Keratinocyte (primary cell): ENCODE measurements around the gene RBM10. TPM values are rescaled to one million over a fixed set of nuclear protein-coding genes. Genes with fewer than 3 reads are reported as not detected.

Experiments
- DNase-seq: peaks from one replicate; pipeline ENCODE4 v3.0.0-alpha.2; 2011; ENCODE audit warnings: low read depth, missing footprints, low spot score
- FAIRE-seq: peaks from 2 replicates; lab custom pipeline; 2011; peaks lifted over from hg19 to GRCh38; lab: Jason Lieb, UNC
- H2AFZ ChIP-seq: 2 replicates; pipeline ENCODE4 v1.6.0; 2012; ENCODE audit warnings: low read length, control low read depth, inconsistent platforms; ENCODE audit not compliant: control insufficient read depth
- H3K27ac ChIP-seq: 2 replicates; pipeline ENCODE4 v1.5.1; 2011; ENCODE audit warnings: low read length; ENCODE audit not compliant: control insufficient read depth, insufficient read depth
- H3K27me3 ChIP-seq: 3 replicates; pipeline ENCODE4 v1.6.0; 2011; ENCODE audit warnings: low read length; ENCODE audit not compliant: control insufficient read depth, insufficient read depth; ENCODE audit errors: extremely low read depth
- H3K36me3 ChIP-seq, 2 experiments: 2 replicates in 1 of 2; 3 replicates in 1 of 2; pipeline ENCODE4 v1.5.1; 2011; ENCODE audit warnings: low read length in 2 of 2, mild to moderate bottlenecking in 1 of 2; ENCODE audit not compliant: control insufficient read depth in 2 of 2, insufficient read depth in 2 of 2; ENCODE audit errors: extremely low read depth in 1 of 2
- H3K4me1 ChIP-seq: 3 replicates; pipeline ENCODE4 v1.5.1; 2011; ENCODE audit warnings: low read length; ENCODE audit not compliant: control insufficient read depth, insufficient read depth; ENCODE audit errors: extremely low read depth
- H3K4me2 ChIP-seq: 3 replicates; pipeline ENCODE4 v1.6.0; 2011; ENCODE audit warnings: low read depth, low read length; ENCODE audit not compliant: control insufficient read depth, insufficient read depth; ENCODE audit errors: extremely low read depth
- H3K4me3 ChIP-seq, 3 experiments: fragments of 200-600 bp in 1 of 3; sonication (generic) in 1 of 3; 2 replicates in 2 of 3; 3 replicates in 1 of 3; pipeline ENCODE4 v1.5.1; 2011 to 2016; ENCODE audit warnings: low read length in 3 of 3, mild to moderate bottlenecking in 3 of 3, control low read depth in 2 of 3, inconsistent platforms in 1 of 3, low read depth in 1 of 3, mixed read lengths in 1 of 3, mixed run types in 1 of 3, moderate library complexity in 1 of 3; ENCODE audit not compliant: control insufficient read depth in 2 of 3, insufficient read depth in 2 of 3; ENCODE audit errors: extremely low read depth in 1 of 3
- H3K79me2 ChIP-seq: 2 replicates; pipeline ENCODE4 v1.6.0; 2012; ENCODE audit warnings: low read length; ENCODE audit not compliant: control insufficient read depth, insufficient read depth
- H3K9ac ChIP-seq: 3 replicates; pipeline ENCODE4 v1.6.0; 2011; ENCODE audit warnings: low read length; ENCODE audit not compliant: control insufficient read depth, insufficient read depth; ENCODE audit errors: extremely low read depth
- H3K9me1 ChIP-seq: 3 replicates; pipeline ENCODE4 v1.6.0; 2011; ENCODE audit warnings: low read length; ENCODE audit not compliant: control insufficient read depth, insufficient read depth; ENCODE audit errors: extremely low read depth
- H3K9me3 ChIP-seq: 2 replicates; pipeline ENCODE4 v1.5.1; 2012; ENCODE audit warnings: low read depth, low read length; ENCODE audit not compliant: control insufficient read depth
- H4K20me1 ChIP-seq: 3 replicates; pipeline ENCODE4 v1.6.0; 2011; ENCODE audit warnings: low read length; ENCODE audit not compliant: control insufficient read depth, insufficient read depth; ENCODE audit errors: extremely low read depth
- CTCF ChIP-seq, 3 experiments: IDR thresholded peaks in 1 of 3; conservative IDR thresholded peaks in 1 of 3; optimal IDR thresholded peaks in 1 of 3; 2 replicates in 2 of 3; 3 replicates in 1 of 3; pipeline versions ENCODE3 to v1.5.1; 2011; ENCODE audit warnings: low read length in 3 of 3, mild to moderate bottlenecking in 3 of 3, moderate library complexity in 2 of 3, control low read depth in 1 of 3, inconsistent platforms in 1 of 3; ENCODE audit not compliant: insufficient read depth in 2 of 3; ENCODE audit errors: extremely low read depth in 1 of 3
- EZH2 ChIP-seq: IDR thresholded peaks from one replicate; pipeline ENCODE4 v1.6.1; 2012; ENCODE audit warnings: inconsistent platforms, mild to moderate bottlenecking, low read length, moderate library complexity
- dilution Hi-C: fragments of 300-500 bp; cut with MboI; formaldehyde crosslinking; loops from one replicate; pipeline ENCODE4 v1.7.0; 2020; ENCODE audit warnings: low sequenced_read_pairs; ENCODE audit not compliant: extremely low pct_ligation_motif_present
- polyA plus RNA-seq, 5 experiments: library from polyadenylated mRNA; depleted of rRNA in 3 of 5; stranded (reverse) in 3 of 5; stranded (forward) in 1 of 5; unstranded in 1 of 5; fragments of >200 nt; gene quantifications; 1 replicate in 1 of 5; 2 replicates in 3 of 5; 3 replicates in 1 of 5; pipeline versions ENCODE4 v1.2.1 to v1.2.3, GENCODE V29; 2011 to 2012; ENCODE audit warnings: missing spikeins in 2 of 5, low read depth in 1 of 5, low replicate concordance in 1 of 5

RBM10 gene
- polyA plus RNA-seq, 1 donor (not counting 4 experiments of a cell fraction or from before 2014, with no cell fraction given): 10.8 TPM

GRCh38 chrX:47175588-47175980, 30.6 kb downstream of the RBM10 start:
- TF ChIP-seq EZH2: no peak
- no peak for TF ChIP-seq CTCF (optimal IDR thresholded peaks at IDR 0.05 in 1 of 3, IDR thresholded peaks at IDR 0.05 in 1 of 3, conservative IDR thresholded peaks at IDR 0.05 in 1 of 3; ENCODE audit: extremely low read depth in 1 of 3, insufficient read depth in 2 of 3, low read length in 3 of 3)
- H3K9me1 ChIP-seq: no peaks in the 10 kb centered on the region
- dilution Hi-C loops: no loop called here
- H3K27ac ChIP-seq: no peak overlapping the region
- FAIRE-seq: no peak
- H3K4me1 ChIP-seq: peaks cover 16% of the 10 kb centered on the region
- H3K9me3 ChIP-seq: no peaks in the 10 kb centered on the region
- H3K9ac ChIP-seq: no peak overlapping the region
- H3K27me3 ChIP-seq: no peaks in the 10 kb centered on the region
- no peak overlapping the region for H3K4me3 ChIP-seq
- H3K36me3 ChIP-seq: peaks cover 3 to 12% of the 10 kb centered on the region in 2 experiments
- H4K20me1 ChIP-seq: no peaks in the 10 kb centered on the region
- H3K4me2 ChIP-seq: no peak overlapping the region
- no peak overlapping the region for H2AFZ ChIP-seq
- H3K79me2 ChIP-seq: no peaks in the 10 kb centered on the region
- no peak for DNase-seq

DNA sequence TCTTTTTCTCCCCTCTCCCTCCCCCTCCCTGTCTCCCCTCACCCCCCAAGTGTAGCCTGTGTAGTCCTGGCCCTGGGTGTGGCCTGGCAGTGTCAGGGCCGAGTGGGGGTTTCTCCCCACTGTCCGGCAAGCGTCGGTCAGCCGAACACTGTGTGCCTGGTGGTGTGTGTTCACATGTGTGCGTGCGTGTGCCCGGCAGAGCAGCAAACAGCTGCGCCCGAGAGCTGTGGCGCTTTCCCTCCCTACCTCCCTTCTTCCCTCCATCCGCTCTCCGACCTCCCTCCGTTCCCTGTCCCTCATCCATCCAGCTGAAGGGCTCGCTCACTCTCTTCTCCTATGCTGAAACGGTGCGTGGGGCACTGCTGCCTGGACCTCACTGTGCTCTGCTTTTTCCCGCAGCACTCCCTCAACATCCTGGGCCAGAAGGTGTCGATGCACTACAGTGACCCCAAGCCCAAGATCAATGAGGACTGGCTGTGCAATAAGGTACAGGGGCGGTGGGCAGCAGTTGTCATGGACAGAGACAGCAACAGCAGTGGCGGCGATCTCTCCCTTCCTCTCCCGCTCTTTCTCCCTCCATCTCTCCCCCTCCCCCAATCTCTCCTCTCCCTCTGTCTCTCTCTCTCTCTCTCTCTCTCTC, 31.2 kb downstream of the RBM10 start:
- H3K79me2 ChIP-seq: no peaks in the 10 kb centered on the region
- H3K4me1 ChIP-seq: peaks cover 16% of the 10 kb centered on the region
- TF ChIP-seq CTCF (optimal IDR thresholded peaks at IDR 0.05 in 1 of 3, IDR thresholded peaks at IDR 0.05 in 1 of 3, conservative IDR thresholded peaks at IDR 0.05 in 1 of 3; ENCODE audit: extremely low read depth in 1 of 3, insufficient read depth in 2 of 3, low read length in 3 of 3): no peak
- no peak for TF ChIP-seq EZH2
- no peak for DNase-seq
- no peak overlapping the region for H3K4me3 ChIP-seq
- peaks cover 4 to 13% of the 10 kb centered on the region in 2 experiments for H3K36me3 ChIP-seq
- H3K27ac ChIP-seq: no peak overlapping the region
- no peaks in the 10 kb centered on the region for H3K9me1 ChIP-seq
- no peaks in the 10 kb centered on the region for H3K9me3 ChIP-seq
- H3K27me3 ChIP-seq: no peaks in the 10 kb centered on the region
- no peak overlapping the region for H3K9ac ChIP-seq
- FAIRE-seq: no peak
- H3K4me2 ChIP-seq: no peak overlapping the region
- dilution Hi-C loops: no loop called here
- H4K20me1 ChIP-seq: no peaks in the 10 kb centered on the region
- H2AFZ ChIP-seq: no peak overlapping the region
